SK-N-SH (cell line): ENCODE results near the gene NAGA.

ENCODE experiments used
- CTCF ChIP-seq: fragments of 200-600 bp; sonication (generic); IDR thresholded peaks from 2 replicates; pipeline ENCODE4 v1.6.1; 2017; ENCODE audit warnings: antibody characterized with exemption, mild to moderate bottlenecking, moderate library complexity
- EP300 ChIP-seq, 2 experiments: IDR thresholded peaks; 2 replicates each; pipeline versions ENCODE4 v1.4.0 to v1.6.1; 2012; ENCODE audit warnings: borderline replicate concordance in 1 of 2, low read depth in 1 of 2, low read length in 1 of 2
- FOXJ3 ChIP-seq: sonication (generic); formaldehyde crosslinking; IDR thresholded peaks from 2 replicates; pipeline ENCODE4 v1.5.1; 2020; ENCODE audit warnings: mild to moderate bottlenecking, missing genetic modification reagents
- JUND ChIP-seq: IDR thresholded peaks from 2 replicates; pipeline ENCODE4 v1.4.0; 2012
- MXI1 ChIP-seq: IDR thresholded peaks from 2 replicates; pipeline ENCODE4 v1.6.1; 2012; ENCODE audit warnings: mild to moderate bottlenecking, low read depth, low read length, improper control_type of control experiment
- POLR2AphosphoS5 ChIP-seq: IDR thresholded peaks from 2 replicates; pipeline ENCODE4 v1.6.1; 2012; ENCODE audit warnings: low read depth, low read length
- RAD21 ChIP-seq: IDR thresholded peaks from 2 replicates; pipeline ENCODE4 v1.6.1; 2012; ENCODE audit warnings: mild to moderate bottlenecking, low read length
- RCOR1 ChIP-seq: fragments of 150-350 bp; IDR thresholded peaks from 2 replicates; pipeline ENCODE4 v1.6.1; 2017; ENCODE audit warnings: antibody characterized with exemption, low read length
- RFX5 ChIP-seq: IDR thresholded peaks from 2 replicates; pipeline ENCODE4 v1.6.1; 2012; ENCODE audit warnings: mild to moderate bottlenecking, improper control_type of control experiment, low read length
- SMC3 ChIP-seq: IDR thresholded peaks from 2 replicates; pipeline ENCODE4 v1.6.1; 2012; ENCODE audit warnings: low read depth, low read length, improper control_type of control experiment
- TAF1 ChIP-seq: IDR thresholded peaks from 2 replicates; pipeline ENCODE4 v1.6.1; 2012; ENCODE audit warnings: low read depth, mild to moderate bottlenecking, low read length, moderate library complexity, borderline replicate concordance
- TCF12 ChIP-seq: IDR thresholded peaks from 2 replicates; pipeline ENCODE4 v1.4.0; 2012
- TF ChIP-seq, protein P1 (sequence below): IDR thresholded peaks from 2 replicates; pipeline ENCODE4 v1.4.0; 2012; ENCODE audit warnings: low read depth

GRCh38 chr22:42073621-42074041 is 3.0 kb upstream of the NAGA start:
- TF ChIP-seq MXI1 (no peak), SMC3 (no peak), CTCF (no peak), TCF12 (no peak), POLR2AphosphoS5 (no peak), RFX5 (no peak), TAF1 (no peak), FOXJ3 (CRISPR knock-in tag) (no peak), RCOR1 (no peak), RAD21 (no peak), JUND (no peak), EP300 (IDR thresholded peaks at IDR 0.05; ENCODE audit: borderline replicate concordance in 1 of 2, low read depth in 1 of 2, low read length in 1 of 2) (no peak)
- TF ChIP-seq, protein P1, sequence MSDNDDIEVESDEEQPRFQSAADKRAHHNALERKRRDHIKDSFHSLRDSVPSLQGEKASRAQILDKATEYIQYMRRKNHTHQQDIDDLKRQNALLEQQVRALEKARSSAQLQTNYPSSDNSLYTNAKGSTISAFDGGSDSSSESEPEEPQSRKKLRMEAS, result no peak
